DOHH2 (cell line): Measurements from ENCODE around the gene KERA.

Experiments used
- CTCF ChIP-seq: fragments of 200-600 bp; sonication (generic); IDR thresholded peaks from one replicate; pipeline ENCODE4 v1.5.1; 2014; ENCODE audit warnings: antibody characterized with exemption, mild to moderate bottlenecking, low read depth, low read length; ENCODE audit not compliant: poor library complexity, severe bottlenecking
- EZH2phosphoT487 ChIP-seq: fragments of 200-600 bp; sonication (generic); IDR thresholded peaks from 2 replicates; pipeline ENCODE4 v1.6.1; 2017; ENCODE audit warnings: borderline replicate concordance, mild to moderate bottlenecking, antibody characterized with exemption, low read length, moderate library complexity, mixed read lengths

GRCh38 chr12:91023326-91024004 lies 34.4 kb downstream of the KERA start:
- TF ChIP-seq CTCF: no peak
- no peak for TF ChIP-seq EZH2phosphoT487
